Measurements from ENCODE around the gene CACNA1B. TPM values are rescaled to one million over a fixed set of nuclear protein-coding genes. Genes with fewer than 3 reads are reported as not detected.
"Not testable (repeated sequence)": the region's sequence is repeated elsewhere in the genome, so short reads cannot be mapped to it uniquely, and the experiment has no call there.

CACNA1B gene
- total RNA-seq, 4 donors from 2014 or later = 0.08 TPM; not detected in 2

GRCh38 chr9:138112791-138113600, 235.4 kb downstream of the CACNA1B start:
- no peaks in the 10 kb centered on the region for H3K4me1 ChIP-seq
- peaks cover 7% of the 10 kb centered on the region for H3K27me3 ChIP-seq
- H3K9me3 ChIP-seq = no peaks in the 10 kb centered on the region
- no peak overlapping the region for H3K27ac ChIP-seq
- H3K36me3 ChIP-seq = no peaks in the 10 kb centered on the region
- WGBS = 90% methylated on average over 36 of the region's 36 CpGs
- no peak overlapping the region for H3K4me3 ChIP-seq
- TF ChIP-seq, protein P1, sequence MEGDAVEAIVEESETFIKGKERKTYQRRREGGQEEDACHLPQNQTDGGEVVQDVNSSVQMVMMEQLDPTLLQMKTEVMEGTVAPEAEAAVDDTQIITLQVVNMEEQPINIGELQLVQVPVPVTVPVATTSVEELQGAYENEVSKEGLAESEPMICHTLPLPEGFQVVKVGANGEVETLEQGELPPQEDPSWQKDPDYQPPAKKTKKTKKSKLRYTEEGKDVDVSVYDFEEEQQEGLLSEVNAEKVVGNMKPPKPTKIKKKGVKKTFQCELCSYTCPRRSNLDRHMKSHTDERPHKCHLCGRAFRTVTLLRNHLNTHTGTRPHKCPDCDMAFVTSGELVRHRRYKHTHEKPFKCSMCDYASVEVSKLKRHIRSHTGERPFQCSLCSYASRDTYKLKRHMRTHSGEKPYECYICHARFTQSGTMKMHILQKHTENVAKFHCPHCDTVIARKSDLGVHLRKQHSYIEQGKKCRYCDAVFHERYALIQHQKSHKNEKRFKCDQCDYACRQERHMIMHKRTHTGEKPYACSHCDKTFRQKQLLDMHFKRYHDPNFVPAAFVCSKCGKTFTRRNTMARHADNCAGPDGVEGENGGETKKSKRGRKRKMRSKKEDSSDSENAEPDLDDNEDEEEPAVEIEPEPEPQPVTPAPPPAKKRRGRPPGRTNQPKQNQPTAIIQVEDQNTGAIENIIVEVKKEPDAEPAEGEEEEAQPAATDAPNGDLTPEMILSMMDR (IDR thresholded peaks at IDR 0.05) = no peak
- TF ChIP-seq POLR2AphosphoS5 (IDR thresholded peaks at IDR 0.05) (no peak), POLR2A (IDR thresholded peaks at IDR 0.05) (no peak), EP300 (IDR thresholded peaks at IDR 0.05) (no peak)
- no peak for DNase-seq (ENCODE audit: low spot score in 2 of 2)

DNA sequence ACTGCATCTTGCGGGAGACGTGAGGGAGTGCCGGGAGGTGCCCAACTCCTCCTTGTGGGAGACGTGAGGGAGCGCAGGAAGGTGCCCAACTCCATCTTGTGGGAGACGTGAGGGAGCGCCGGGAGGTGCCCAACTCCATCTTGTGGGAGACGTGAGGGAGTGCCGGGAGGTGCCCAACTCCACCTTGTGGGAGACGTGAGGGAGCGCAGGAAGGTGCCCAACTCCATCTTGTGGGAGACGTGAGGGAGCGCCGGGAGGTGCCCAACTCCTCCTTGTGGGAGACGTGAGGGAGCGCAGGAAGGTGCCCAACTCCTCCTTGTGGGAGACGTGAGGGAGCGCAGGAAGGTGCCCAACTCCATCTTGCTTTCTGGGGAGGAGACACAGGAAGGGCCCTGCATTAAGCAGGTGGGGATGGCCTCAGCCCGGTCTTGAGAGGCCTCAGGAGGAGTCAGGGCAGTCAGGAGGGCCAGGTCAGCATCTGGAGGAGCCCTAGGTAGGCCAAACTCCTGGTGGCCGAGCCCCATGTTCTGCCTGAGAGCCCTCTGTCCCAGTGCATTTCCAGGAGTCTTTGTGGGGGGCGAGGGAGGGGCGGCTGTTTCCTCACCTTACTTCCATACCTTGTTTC, 236.2 kb downstream of the CACNA1B start:
- not testable (repeated sequence) for H3K4me1 ChIP-seq; H3K4me3 ChIP-seq; H3K27ac ChIP-seq; DNase-seq (ENCODE audit: low spot score in 2 of 2); H3K27me3 ChIP-seq; H3K9me3 ChIP-seq; H3K36me3 ChIP-seq
- 86% methylated on average over 16 of the region's 23 CpGs for WGBS

GRCh38 chr9:138114501-138115245, 237.1 kb downstream of the CACNA1B start:
- Histone ChIP-seq H3K36me3 (no peaks in the 10 kb centered on the region), H3K27me3 (peaks cover 15% of the 10 kb centered on the region), H3K9me3 (no peaks in the 10 kb centered on the region), H3K27ac (no peak overlapping the region), H3K4me1 (no peaks in the 10 kb centered on the region), H3K4me3 (no peak overlapping the region)
- TF ChIP-seq, protein P1 (IDR thresholded peaks at IDR 0.05) = no peak
- TF ChIP-seq POLR2AphosphoS5 (IDR thresholded peaks at IDR 0.05) (no peak), EP300 (IDR thresholded peaks at IDR 0.05) (no peak), POLR2A (IDR thresholded peaks at IDR 0.05) (no peak)
- WGBS = 80% methylated on average over 10 of the region's 10 CpGs
- no peak for DNase-seq (ENCODE audit: low spot score in 2 of 2)

DNA sequence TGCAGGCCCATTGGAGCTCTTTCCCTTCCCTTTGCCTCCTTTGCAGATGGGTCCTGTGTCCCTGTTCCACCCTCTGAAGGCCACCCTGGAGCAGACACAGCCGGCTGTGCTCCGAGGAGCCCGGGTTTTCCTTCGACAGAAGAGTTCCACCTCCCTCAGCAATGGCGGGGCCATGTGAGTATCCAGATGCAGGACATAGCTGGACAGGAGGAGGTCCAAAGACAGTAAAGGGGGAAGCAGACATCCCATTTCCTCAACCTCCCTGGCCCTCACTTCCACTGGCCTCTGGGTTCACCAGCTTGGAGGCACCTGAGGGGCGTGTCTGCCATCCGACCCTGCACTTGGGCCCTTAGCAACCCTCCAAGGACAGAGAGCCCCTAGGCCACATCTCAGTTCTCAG, 237.9 kb downstream of the CACNA1B start:
- 86% methylated on average over 7 of the region's 7 CpGs for WGBS
- H3K27me3 ChIP-seq = peaks cover 15% of the 10 kb centered on the region
- no peaks in the 10 kb centered on the region for H3K36me3 ChIP-seq
- no peak overlapping the region for H3K27ac ChIP-seq
- no peak for DNase-seq (ENCODE audit: low spot score in 2 of 2)
- TF ChIP-seq POLR2AphosphoS5 (IDR thresholded peaks at IDR 0.05) = no peak
- no peak for TF ChIP-seq POLR2A (IDR thresholded peaks at IDR 0.05)
- TF ChIP-seq, protein P1 (IDR thresholded peaks at IDR 0.05) = no peak
- no peak for TF ChIP-seq EP300 (IDR thresholded peaks at IDR 0.05)
- no peaks in the 10 kb centered on the region for H3K4me1 ChIP-seq
- H3K4me3 ChIP-seq = no peak overlapping the region
- H3K9me3 ChIP-seq = no peaks in the 10 kb centered on the region

DNA sequence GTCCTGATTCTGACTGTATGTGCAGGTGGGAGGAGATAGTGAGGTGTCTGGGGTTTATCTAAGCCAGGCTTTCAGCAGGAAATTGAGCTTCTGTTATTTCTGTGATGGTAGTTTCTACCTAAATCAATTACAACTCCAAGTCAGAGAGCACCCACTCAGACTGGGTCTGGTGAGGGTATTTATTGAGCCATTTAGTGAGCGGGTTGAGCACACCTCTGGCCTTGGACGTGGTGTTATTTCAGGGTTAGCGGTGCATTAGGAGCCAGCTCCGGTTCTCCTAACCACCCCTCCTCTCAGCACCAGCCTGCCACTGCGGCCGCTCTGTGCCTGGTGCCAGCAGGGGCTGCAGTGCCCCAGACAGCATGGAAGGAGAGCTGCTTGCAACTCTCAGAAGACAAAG, 238.9 kb downstream of the CACNA1B start:
- 78% methylated on average over 6 of the region's 6 CpGs for WGBS
- no peaks in the 10 kb centered on the region for H3K36me3 ChIP-seq
- no peak overlapping the region for H3K27ac ChIP-seq
- peaks cover 15% of the 10 kb centered on the region for H3K27me3 ChIP-seq
- no peak overlapping the region for H3K4me3 ChIP-seq
- DNase-seq (ENCODE audit: low spot score in 2 of 2) = no peak
- no peaks in the 10 kb centered on the region for H3K9me3 ChIP-seq
- TF ChIP-seq POLR2AphosphoS5 (IDR thresholded peaks at IDR 0.05) = no peak
- TF ChIP-seq, protein P1 (IDR thresholded peaks at IDR 0.05) = no peak
- TF ChIP-seq POLR2A (IDR thresholded peaks at IDR 0.05) = no peak
- TF ChIP-seq EP300 (IDR thresholded peaks at IDR 0.05) = no peak
- H3K4me1 ChIP-seq = no peaks in the 10 kb centered on the region

Measured in suprapubic skin (tissue), 4 donors.